GM12878 (cell line): ENCODE results near the gene SPRING1.

Experiments
- ETV6 ChIP-seq, 2 experiments: fragments of 450-650 bp in 1 of 2; IDR thresholded peaks in 1 of 2; conservative IDR thresholded peaks in 1 of 2; 2 replicates each; pipeline ENCODE4 v1.6.1; 2014; ENCODE audit warnings: antibody characterized with exemption in 1 of 2, borderline replicate concordance in 1 of 2, low read depth in 1 of 2, mild to moderate bottlenecking in 1 of 2, moderate library complexity in 1 of 2
- FOS ChIP-seq: IDR thresholded peaks from 3 replicates; pipeline ENCODE4 v1.6.1; 2011; ENCODE audit warnings: borderline replicate concordance; ENCODE audit not compliant: insufficient read length; ENCODE audit errors: extremely low read depth
- NFIC ChIP-seq: IDR thresholded peaks from 2 replicates; pipeline ENCODE4 v1.6.1; 2012; ENCODE audit warnings: low read depth, mild to moderate bottlenecking, inconsistent platforms, low read length, moderate library complexity
- RCOR1 ChIP-seq: conservative IDR thresholded peaks from 2 replicates; pipeline ENCODE4 v1.6.1; 2012; ENCODE audit warnings: low read depth, low read length, improper control_type of control experiment
- SUZ12 ChIP-seq: fragments of 200-600 bp; sonication (generic); IDR thresholded peaks from one replicate; pipeline ENCODE4 v1.6.1; 2018; ENCODE audit warnings: antibody characterized with exemption, mild to moderate bottlenecking; ENCODE audit not compliant: unreplicated experiment
- TARDBP ChIP-seq: IDR thresholded peaks from 2 replicates; pipeline ENCODE4 v1.6.1; 2016; ENCODE audit warnings: borderline replicate concordance
- TF ChIP-seq, protein P1 (sequence below), 3 experiments: IDR thresholded peaks in 2 of 3; conservative IDR thresholded peaks in 1 of 3; 2 replicates each; pipeline ENCODE4 v1.5.1; 2011; ENCODE audit warnings: low read depth in 3 of 3, low read length in 3 of 3, mild to moderate bottlenecking in 3 of 3, control low read depth in 2 of 3, moderate library complexity in 2 of 3, inconsistent platforms in 1 of 3, mixed read lengths in 1 of 3; ENCODE audit not compliant: control insufficient read depth in 2 of 3, insufficient read depth in 1 of 3; ENCODE audit errors: extremely low read depth in 1 of 3
- TF ChIP-seq, protein P2 (sequence below): fragments of 450-650 bp; formaldehyde crosslinking; IDR thresholded peaks from 2 replicates; pipeline ENCODE4 v1.5.0; 2022; ENCODE audit warnings: mild to moderate bottlenecking, missing genetic modification characterization

DNA sequence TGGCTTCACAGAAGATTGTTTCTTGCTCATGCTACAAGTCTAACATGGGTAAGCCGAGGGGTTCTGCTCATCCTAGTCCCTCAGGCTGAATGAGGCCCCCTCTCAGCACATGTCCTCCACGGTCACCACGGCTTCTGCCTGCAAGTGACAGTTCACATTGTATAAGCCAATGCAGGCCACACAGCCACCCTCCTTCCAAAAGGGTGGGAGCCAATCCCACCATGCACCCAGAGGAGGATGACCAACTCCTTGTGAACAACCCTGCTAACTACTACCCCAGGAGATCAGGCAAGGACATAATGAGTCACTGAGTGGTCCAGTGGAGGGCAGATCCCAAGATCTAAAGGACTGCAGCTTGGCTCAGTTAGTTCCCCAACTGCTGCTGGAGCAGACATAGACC lies 6.1 kb downstream of the SPRING1 start:
- TF ChIP-seq, protein P1, sequence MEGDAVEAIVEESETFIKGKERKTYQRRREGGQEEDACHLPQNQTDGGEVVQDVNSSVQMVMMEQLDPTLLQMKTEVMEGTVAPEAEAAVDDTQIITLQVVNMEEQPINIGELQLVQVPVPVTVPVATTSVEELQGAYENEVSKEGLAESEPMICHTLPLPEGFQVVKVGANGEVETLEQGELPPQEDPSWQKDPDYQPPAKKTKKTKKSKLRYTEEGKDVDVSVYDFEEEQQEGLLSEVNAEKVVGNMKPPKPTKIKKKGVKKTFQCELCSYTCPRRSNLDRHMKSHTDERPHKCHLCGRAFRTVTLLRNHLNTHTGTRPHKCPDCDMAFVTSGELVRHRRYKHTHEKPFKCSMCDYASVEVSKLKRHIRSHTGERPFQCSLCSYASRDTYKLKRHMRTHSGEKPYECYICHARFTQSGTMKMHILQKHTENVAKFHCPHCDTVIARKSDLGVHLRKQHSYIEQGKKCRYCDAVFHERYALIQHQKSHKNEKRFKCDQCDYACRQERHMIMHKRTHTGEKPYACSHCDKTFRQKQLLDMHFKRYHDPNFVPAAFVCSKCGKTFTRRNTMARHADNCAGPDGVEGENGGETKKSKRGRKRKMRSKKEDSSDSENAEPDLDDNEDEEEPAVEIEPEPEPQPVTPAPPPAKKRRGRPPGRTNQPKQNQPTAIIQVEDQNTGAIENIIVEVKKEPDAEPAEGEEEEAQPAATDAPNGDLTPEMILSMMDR (IDR thresholded peaks at IDR 0.05 in 2 of 3, conservative IDR thresholded peaks at IDR 0.05 in 1 of 3; ENCODE audit: control insufficient read depth in 2 of 3, extremely low read depth in 1 of 3, insufficient read depth in 1 of 3, low read depth in 3 of 3, low read length in 3 of 3), result no peak
- TF ChIP-seq SUZ12 (no peak), RCOR1 (no peak), ETV6 (conservative IDR thresholded peaks at IDR 0.05 in 1 of 2, IDR thresholded peaks at IDR 0.05 in 1 of 2; ENCODE audit: borderline replicate concordance in 1 of 2, low read depth in 1 of 2) (no peak), FOS (no peak), NFIC (no peak), TARDBP (no peak)
- TF ChIP-seq, protein P2, sequence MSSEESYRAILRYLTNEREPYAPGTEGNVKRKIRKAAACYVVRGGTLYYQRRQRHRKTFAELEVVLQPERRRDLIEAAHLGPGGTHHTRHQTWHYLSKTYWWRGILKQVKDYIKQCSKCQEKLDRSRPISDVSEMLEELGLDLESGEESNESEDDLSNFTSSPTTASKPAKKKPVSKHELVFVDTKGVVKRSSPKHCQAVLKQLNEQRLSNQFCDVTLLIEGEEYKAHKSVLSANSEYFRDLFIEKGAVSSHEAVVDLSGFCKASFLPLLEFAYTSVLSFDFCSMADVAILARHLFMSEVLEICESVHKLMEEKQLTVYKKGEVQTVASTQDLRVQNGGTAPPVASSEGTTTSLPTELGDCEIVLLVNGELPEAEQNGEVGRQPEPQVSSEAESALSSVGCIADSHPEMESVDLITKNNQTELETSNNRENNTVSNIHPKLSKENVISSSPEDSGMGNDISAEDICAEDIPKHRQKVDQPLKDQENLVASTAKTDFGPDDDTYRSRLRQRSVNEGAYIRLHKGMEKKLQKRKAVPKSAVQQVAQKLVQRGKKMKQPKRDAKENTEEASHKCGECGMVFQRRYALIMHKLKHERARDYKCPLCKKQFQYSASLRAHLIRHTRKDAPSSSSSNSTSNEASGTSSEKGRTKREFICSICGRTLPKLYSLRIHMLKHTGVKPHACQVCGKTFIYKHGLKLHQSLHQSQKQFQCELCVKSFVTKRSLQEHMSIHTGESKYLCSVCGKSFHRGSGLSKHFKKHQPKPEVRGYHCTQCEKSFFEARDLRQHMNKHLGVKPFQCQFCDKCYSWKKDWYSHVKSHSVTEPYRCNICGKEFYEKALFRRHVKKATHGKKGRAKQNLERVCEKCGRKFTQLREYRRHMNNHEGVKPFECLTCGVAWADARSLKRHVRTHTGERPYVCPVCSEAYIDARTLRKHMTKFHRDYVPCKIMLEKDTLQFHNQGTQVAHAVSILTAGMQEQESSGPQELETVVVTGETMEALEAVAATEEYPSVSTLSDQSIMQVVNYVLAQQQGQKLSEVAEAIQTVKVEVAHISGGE, result no peak
